GM18520 (cell line): ENCODE data around the gene ASCC3.
"Not testable (repeated sequence)": the region's sequence is repeated elsewhere in the genome, so short reads cannot be mapped to it uniquely, and the experiment has no call there.

ENCODE experiments used
- ATAC-seq: cut with Tn5 transposase; IDR thresholded peaks from one replicate; pipeline ENCODE4 v1.9.1; 2021; ENCODE audit not compliant: unreplicated experiment

The ASCC3 gene

DNA sequence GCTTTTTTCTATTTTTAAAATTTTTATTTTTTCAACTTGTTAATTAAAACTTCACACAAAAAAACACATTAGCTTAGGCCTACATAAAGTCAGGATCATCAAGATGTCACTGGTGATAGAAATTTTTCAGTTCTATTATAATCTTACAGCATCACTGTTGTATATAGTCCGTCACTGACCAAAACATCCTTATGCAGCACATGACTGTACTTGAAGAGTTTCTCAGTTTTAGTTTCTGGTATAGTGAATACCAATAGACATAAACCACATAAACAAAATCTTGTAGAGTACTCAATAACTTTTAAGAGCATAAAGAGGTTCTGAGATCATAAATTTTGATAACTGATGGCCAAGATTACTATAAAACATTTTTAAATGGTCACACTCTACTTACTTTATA is 71.8 kb downstream of the ASCC3 start:
- ATAC-seq = peak; percentile 58

- no peak for ATAC-seq
These were observed 72.4 kb downstream of the ASCC3 start for GRCh38 chr6:100808638-100809275.

DNA sequence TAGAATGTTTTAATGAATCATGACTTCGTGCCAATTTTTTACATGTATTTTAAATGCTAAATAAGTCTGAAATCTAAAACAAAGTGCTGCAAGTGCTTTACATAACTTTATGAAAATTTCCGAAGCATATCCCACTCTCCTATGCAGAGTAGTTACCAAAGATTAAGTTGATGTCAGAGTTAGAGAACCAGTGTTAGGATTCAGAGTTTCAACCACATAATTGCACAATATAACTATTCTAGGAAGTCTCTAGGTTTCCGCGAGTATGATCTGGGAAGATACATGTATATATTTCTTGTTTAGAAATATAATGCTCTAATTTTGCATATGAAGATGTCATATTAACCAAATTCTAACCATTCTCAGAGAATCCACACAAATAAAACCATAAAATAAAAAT is 74.8 kb downstream of the ASCC3 start:
- ATAC-seq = no peak

DNA sequence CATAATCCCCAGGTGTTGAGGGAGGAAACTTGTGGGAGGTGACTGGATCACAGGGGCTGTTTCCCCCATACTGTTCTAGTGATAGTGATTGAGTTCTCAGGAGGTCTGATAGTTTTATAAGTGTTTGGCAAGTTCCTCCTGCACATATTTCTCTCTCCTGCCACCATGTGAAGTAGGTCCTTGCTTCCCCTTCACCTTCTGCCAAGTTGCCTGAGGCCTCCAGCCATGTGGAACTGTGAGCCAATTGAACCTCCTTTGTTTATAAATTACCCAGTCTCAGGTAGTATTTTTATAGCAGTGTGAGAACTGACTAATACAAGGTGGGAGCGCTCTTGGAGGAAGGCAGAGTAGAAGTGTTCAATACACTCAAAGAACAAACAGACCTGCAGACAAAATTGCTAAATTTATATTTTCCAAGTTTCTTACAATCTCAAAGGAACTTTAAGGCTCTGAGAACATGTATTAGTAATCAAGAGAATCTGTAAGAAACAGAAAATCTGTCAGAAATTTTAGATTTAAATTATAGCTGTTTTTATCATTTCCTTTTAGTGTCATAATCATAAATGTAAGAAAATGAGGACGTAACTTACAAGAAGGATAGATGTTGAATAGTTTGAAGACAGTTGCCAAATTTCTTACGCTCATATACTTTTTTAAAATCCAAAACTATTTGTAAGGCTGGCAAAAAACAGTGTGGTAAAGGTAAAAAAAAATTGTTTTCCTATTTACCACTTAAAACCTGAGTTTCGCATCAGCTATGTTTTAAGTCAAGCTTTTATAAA is 77.7 kb downstream of the ASCC3 start:
- no peak for ATAC-seq

- no peak for ATAC-seq
These were observed 80.1 kb downstream of the ASCC3 start for GRCh38 chr6:100801036-100801435.

DNA sequence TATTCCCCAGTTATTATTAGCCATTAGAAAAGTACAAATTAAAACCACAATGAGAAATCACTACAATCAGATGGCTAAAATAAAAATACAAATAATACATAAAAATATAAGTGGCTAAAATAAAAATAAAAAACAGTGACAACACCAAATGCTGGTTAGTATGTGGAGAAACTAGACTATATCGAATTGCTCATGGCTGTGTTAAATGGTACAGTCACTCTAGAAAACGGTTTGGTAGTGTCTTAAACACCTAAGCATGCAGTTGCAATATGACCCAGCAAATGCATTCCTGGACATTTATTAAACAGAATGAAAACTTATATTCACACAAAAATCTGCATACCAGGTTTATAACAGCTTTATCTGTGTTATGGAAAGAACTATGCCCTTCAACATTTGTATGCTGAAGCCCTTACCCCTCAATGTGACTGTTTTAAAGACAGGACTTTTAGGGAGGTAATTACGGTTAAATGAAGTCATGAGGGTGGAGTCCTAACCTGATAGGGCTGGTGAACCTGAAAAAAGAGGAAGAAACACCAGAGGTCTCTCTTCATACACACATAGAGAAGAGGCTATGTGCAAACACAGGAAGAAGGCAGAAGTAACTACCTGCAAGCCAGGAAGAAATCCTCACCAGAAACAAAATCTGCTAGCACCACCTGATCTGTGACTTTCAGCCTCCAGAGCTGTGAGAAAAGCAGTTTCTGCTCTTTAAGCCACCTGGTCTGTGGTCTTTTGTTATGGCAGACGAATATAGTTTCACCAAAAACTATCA is 84.9 kb downstream of the ASCC3 start:
- ATAC-seq = peak; percentile 80

DNA sequence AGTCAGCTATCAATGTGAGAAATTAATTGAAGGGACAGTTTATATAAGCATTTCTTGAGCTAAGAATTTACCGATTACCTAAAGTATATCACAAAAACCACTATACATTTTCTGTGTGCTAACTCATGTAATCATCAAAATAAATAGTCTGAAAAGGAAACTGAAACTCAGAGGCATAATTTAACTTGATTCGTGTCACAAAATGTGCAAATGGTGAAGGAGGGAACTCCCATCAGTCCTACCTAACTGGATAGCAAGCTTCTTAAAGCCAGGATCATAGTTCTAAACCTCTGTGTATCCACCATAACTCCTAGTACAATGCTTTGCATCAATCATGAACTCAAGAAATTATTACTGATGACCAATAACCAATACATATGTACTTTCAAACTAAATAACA is 91.0 kb downstream of the ASCC3 start:
- ATAC-seq = no peak

DNA sequence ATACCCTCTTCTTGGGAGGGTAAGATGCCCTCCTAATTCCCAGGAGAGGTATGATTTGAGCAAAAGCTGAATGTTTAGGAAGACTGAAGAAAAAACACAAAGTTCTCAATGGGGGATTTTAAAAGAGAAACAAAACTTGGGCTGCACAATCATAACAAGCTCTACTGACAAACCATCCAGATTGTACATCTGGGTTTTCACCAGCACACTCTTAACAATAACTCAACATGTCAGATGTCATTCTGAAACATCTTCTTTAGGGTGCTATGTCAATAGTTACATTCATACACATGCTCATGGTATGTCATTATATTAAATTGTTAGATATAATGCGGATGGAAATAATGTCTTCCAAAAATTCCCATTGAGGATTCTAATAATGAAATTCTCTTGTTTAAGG is 95.1 kb downstream of the ASCC3 start:
- ATAC-seq = no peak

DNA sequence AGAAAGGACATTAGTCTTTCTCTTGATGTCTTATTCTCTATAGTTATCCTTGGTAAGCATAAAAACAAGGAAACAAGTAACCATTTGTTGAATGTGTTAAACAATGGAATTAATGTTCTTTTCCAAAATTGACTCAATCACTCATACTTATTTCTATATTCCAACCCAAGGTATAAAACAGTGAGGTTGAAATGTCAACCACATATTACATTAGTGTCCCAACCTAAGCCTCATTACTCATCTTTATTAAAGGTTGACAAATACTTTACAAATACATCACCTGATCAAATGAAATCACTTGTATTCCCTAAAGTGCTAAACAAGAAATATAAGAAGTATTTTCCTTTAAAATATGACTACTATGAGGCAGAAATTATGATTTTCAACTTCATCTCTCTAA is 100.5 kb downstream of the ASCC3 start:
- ATAC-seq = no peak

DNA sequence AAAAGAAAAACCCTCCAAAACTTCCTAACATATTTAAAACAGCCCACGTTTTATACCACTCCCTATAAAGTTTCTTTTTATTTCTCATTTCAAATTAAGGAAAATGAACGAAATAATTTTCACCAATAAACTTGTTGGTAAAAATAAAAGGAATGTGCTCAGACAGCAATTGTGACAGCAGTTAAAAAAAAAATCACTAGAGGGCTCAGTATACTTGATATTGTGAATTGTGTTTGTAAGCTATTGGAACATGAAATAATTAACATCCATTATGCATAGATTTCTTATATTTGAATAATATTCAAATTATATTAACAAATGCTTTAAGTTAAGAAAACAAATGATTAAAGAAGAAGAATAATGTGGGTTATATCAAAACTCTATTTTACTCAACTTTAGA is 105.5 kb downstream of the ASCC3 start:
- no peak for ATAC-seq

- no peak for ATAC-seq
These were observed 106.4 kb downstream of the ASCC3 start for GRCh38 chr6:100774681-100775080.

- peak; percentile 58 for ATAC-seq
These were observed 112.2 kb downstream of the ASCC3 start for GRCh38 chr6:100768816-100769351.

DNA sequence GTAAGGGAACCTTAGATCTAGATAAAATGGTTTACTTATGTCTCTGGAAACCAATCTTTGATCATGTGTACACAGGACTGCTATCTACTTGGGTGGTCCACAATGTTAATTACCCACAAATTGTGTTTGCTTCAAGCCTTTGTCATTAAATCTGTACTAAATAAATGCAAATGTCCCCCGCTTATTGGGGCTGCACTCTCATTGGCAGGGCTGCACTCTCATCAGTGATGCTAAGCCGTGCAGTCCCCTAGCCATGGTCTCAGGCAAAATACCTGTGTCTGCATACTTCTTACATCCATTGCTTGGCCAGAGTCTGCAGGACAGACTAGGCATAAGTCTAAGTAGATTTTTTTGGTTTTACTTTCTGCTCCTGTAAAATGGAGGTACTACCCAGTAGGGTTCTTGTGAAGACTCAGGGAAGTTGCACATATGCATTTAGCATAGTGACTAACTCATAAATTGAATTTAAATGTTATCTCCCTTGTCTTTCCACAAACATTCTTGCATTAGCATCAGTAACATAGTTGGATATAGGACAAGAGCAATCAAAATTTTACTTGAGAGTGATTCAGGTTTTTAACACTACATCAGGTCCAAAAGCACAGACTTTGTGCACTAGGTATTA is 117.4 kb downstream of the ASCC3 start:
- no peak for ATAC-seq

- no peak for ATAC-seq
These were observed 119.3 kb downstream of the ASCC3 start for GRCh38 chr6:100761841-100762240.

- not testable (repeated sequence) for ATAC-seq
These were observed 122.7 kb downstream of the ASCC3 start for GRCh38 chr6:100758386-100758785.

DNA sequence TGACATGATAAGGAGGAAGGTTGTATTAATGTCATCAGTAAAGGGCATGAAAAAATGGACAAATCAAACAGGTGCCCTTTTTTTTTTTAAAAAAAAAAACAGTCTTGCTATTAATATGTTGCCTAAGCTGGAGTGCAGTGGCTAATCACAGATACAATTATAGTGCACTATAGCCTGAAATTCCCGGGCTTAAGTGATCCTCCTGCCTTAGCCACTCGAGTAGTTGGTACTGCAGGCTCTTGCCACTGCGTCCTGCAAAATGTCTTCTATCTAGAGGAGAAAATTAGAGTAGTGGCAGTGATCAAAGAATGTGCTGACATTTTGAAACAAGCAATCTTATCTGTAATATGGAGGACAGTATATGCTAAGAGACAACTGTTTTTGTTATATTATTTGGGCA is 127.7 kb downstream of the ASCC3 start:
- no peak for ATAC-seq

- no peak for ATAC-seq
These were observed 129.5 kb downstream of the ASCC3 start for GRCh38 chr6:100751590-100751989.

DNA sequence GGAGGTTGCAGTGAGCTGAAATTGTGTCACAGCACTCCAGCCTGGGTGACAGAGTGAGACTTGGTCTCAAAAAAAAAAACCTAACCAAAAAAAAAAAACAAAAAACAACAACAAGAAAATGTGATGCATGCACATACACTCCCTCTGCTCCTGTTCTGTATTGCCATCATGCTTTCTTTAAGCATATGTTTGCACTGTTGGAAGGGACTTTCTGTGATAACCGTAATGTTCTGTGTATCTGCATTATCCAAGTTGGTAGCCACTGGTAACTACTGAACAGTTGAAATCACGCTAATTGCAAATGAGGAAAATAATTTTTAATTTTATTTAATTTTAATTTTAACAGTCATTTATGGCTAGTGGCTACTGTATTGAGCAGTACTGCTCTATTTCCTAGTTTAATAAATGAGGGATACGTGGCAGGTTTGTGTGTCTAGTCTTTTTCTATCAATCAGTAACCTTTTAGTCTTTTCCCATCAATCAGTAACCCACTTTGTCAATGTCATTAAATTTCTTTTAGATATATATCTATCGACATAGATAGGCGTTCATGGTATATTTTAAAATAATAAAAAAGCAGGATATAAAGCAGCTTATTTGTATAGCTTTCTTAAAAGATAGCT is 135.6 kb downstream of the ASCC3 start:
- ATAC-seq = no peak

GRCh38 chr6:100740439-100740838 is 140.7 kb downstream of the ASCC3 start:
- ATAC-seq = no peak

- not testable (repeated sequence) for ATAC-seq
These were observed 143.4 kb downstream of the ASCC3 start for GRCh38 chr6:100737720-100738119.

- ATAC-seq = no peak
These were observed 149.7 kb downstream of the ASCC3 start for GRCh38 chr6:100731411-100731810.
